PFSK-1 (cell line): ENCODE measurements around the gene IFT88.

ENCODE experiments used
- FOXP2 ChIP-seq: optimal IDR thresholded peaks from 2 replicates; pipeline ENCODE3; 2011; ENCODE audit warnings: borderline replicate concordance, control low read depth, inconsistent platforms; ENCODE audit not compliant: insufficient read depth; ENCODE audit errors: extremely low read length, extremely low read depth
- POLR2AphosphoS5 ChIP-seq: IDR thresholded peaks from 2 replicates; pipeline ENCODE4 v1.6.1; 2012; ENCODE audit warnings: low read depth, mild to moderate bottlenecking, control low read depth, low read length, moderate library complexity
- SIN3A ChIP-seq: IDR thresholded peaks from 2 replicates; pipeline ENCODE4 v1.6.1; 2012; ENCODE audit warnings: mild to moderate bottlenecking, low read length, moderate library complexity, borderline replicate concordance; ENCODE audit not compliant: insufficient read depth
- TAF1 ChIP-seq: IDR thresholded peaks from 2 replicates; pipeline ENCODE4 v1.6.1; 2012; ENCODE audit warnings: low read length, control low read depth, borderline replicate concordance; ENCODE audit not compliant: insufficient read depth
- TF ChIP-seq, protein P1 (sequence below), 2 experiments: IDR thresholded peaks; 2 replicates each; pipeline versions ENCODE4 v1.6.1 to v1.8.0; 2011 to 2012; ENCODE audit warnings: low read depth in 2 of 2, low read length in 2 of 2, control low read depth in 1 of 2, inconsistent platforms in 1 of 2, mild to moderate bottlenecking in 1 of 2, moderate library complexity in 1 of 2; ENCODE audit not compliant: insufficient read depth in 1 of 2

The IFT88 gene

DNA sequence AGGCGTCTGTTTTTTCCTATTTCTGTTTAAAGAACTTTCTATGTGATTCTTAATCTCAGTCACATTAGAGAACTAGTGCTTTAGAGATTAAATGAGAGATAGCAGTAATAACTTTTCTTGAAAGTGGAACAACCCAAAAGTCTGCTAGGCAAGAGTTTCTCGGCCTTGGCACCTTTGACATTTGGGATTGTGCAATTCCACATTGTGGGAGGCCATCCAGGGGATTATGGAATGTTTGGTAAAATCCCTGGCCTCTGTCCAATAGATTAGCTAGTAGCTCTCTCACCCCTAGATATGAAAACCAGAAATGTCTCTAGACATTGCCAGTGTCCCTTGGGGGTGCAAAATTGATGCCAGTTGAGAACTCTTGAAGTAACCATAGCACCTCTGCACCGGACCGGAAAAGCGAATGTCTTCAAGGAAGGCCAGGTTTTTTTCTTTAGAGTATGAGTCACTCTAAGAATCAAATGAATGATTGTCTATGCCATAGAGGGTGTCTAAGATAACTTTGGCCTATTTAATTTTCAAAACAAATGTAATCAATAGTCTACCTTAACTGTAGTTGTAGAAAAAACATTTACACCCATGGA is 91.6 kb downstream of the IFT88 start:
- TF ChIP-seq POLR2AphosphoS5 (no peak), SIN3A (no peak), TAF1 (no peak), FOXP2 (no peak)
- TF ChIP-seq, protein P1, sequence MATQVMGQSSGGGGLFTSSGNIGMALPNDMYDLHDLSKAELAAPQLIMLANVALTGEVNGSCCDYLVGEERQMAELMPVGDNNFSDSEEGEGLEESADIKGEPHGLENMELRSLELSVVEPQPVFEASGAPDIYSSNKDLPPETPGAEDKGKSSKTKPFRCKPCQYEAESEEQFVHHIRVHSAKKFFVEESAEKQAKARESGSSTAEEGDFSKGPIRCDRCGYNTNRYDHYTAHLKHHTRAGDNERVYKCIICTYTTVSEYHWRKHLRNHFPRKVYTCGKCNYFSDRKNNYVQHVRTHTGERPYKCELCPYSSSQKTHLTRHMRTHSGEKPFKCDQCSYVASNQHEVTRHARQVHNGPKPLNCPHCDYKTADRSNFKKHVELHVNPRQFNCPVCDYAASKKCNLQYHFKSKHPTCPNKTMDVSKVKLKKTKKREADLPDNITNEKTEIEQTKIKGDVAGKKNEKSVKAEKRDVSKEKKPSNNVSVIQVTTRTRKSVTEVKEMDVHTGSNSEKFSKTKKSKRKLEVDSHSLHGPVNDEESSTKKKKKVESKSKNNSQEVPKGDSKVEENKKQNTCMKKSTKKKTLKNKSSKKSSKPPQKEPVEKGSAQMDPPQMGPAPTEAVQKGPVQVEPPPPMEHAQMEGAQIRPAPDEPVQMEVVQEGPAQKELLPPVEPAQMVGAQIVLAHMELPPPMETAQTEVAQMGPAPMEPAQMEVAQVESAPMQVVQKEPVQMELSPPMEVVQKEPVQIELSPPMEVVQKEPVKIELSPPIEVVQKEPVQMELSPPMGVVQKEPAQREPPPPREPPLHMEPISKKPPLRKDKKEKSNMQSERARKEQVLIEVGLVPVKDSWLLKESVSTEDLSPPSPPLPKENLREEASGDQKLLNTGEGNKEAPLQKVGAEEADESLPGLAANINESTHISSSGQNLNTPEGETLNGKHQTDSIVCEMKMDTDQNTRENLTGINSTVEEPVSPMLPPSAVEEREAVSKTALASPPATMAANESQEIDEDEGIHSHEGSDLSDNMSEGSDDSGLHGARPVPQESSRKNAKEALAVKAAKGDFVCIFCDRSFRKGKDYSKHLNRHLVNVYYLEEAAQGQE (IDR thresholded peaks at IDR 0.05; ENCODE audit: insufficient read depth in 1 of 2, low read depth in 2 of 2, low read length in 2 of 2): no peak

DNA sequence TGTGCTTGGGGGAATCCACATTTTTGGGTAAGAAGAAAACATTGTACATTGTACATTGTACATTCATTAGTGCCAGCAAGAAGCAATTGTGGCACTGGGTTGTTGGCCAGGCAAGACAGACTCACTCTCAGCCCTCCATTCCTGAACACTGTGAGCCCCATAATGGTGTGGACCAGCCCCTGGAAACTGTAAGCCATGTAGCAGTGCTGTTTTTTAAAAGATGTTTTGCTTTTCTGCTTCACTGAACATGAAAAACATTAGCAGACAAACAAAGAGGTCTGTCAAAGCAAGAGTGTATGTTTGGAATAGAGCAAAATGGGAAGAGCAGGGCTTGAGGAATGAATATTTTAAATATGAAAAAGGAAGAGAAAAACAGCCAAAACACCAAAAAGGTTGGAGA is 97.4 kb downstream of the IFT88 start:
- TF ChIP-seq TAF1: no peak
- TF ChIP-seq, protein P1 (IDR thresholded peaks at IDR 0.05; ENCODE audit: insufficient read depth in 1 of 2, low read depth in 2 of 2, low read length in 2 of 2): no peak
- no peak for TF ChIP-seq SIN3A
- TF ChIP-seq FOXP2: no peak
- no peak for TF ChIP-seq POLR2AphosphoS5

DNA sequence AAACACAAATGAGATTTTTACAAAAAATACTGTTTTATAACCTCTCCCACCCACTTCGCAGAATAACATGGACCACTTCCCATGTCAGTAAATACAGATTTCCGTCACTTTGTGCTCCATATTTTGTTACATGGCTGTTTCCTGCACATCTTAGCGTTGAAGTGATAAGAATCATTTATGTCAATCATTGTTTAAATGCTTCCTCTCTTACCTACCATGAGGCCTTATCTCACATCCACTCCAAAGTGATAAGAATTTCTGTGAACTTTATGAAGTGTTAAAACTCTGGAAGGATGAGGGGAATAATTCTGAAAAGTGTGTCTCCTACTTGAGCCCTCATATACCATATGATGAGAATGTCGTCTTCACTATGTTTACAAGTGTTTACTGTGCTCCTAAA is 100.0 kb downstream of the IFT88 start:
- TF ChIP-seq SIN3A (no peak), TAF1 (no peak), FOXP2 (no peak), POLR2AphosphoS5 (no peak)
- TF ChIP-seq, protein P1 (IDR thresholded peaks at IDR 0.05; ENCODE audit: insufficient read depth in 1 of 2, low read depth in 2 of 2, low read length in 2 of 2): no peak

DNA sequence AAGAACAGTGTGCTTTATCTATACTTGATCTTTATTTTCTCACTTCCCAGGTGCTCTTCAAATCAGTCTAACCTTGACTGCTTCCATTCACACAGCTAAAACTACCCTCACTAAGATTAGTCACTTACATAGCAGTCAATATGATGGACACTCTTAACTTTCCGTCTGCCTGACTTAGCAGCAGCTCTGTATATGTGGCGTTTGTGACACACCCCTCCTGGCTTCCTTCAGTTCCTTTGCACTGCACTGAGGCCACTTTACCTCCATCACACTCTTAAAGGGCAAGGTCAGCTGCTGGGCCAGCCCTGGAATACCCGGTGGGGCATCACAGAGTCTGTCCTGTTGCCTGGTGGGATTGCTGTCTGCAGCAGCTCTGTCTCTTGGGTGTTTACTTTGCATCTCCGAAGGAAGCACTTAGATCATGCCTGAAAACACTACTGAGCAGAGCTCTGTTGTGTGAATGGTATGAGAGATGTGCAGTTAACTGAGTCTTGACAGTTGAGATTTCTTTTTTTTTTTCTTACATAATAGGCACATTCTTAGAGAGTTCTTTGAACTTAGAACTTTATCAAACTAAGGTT is 101.0 kb downstream of the IFT88 start:
- TF ChIP-seq TAF1 (no peak), SIN3A (no peak), FOXP2 (no peak), POLR2AphosphoS5 (no peak)
- TF ChIP-seq, protein P1 (IDR thresholded peaks at IDR 0.05; ENCODE audit: insufficient read depth in 1 of 2, low read depth in 2 of 2, low read length in 2 of 2): no peak

DNA sequence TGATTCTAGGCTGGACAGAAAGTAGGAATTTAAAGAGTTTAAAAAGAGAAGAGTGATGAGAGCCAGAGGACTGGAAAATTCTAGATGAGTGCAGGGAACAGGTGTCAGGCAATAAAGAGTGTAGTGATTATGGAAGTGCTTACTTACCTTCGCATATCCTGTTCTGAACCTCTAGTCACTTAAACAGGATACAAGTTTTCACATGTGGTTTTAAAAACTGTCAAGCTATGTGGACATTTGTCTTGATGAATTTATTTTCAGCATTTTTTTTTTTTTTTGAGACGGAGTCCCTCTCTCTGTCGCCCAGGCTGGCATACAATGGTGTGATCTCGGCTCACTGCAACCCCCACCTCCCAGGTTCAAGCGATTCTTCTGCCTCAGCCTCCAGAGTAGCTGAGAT is 102.2 kb downstream of the IFT88 start:
- TF ChIP-seq, protein P1 (IDR thresholded peaks at IDR 0.05; ENCODE audit: insufficient read depth in 1 of 2, low read depth in 2 of 2, low read length in 2 of 2): no peak
- TF ChIP-seq FOXP2 (no peak), SIN3A (no peak), POLR2AphosphoS5 (no peak), TAF1 (no peak)
